ENCODE measurements around the gene PCDHA10.
"Not testable (repeated sequence)": the region's sequence is repeated elsewhere in the genome, so short reads cannot be mapped to it uniquely, and the experiment has no call there.

The PCDHA10 gene

GRCh38 chr5:140855772-140856674 lies at the start of gene PCDHA10:
Gene PCDHA10 (plus strand): TSS chr5:140855897. CDS start chr5:140856049, 152 bp downstream.
- no peak for DNase-seq

GRCh38 chr5:140806834-140807775 lies 48.6 kb upstream of the PCDHA10 start, which contains the start of gene PCDHA4:
Gene PCDHA4 (plus strand): TSS chr5:140807068.
- no peak for DNase-seq

- DNase-seq: not testable (repeated sequence)
Measured at GRCh38 chr5:140808241-140808888, 47.3 kb upstream of the PCDHA10 start.

GRCh38 chr5:140808889-140809291 lies 46.8 kb upstream of the PCDHA10 start:
- DNase-seq: no peak

GRCh38 chr5:140821375-140822280 lies 34.1 kb upstream of the PCDHA10 start, which contains the start of gene PCDHA5:
Gene PCDHA5 (plus strand): TSS chr5:140821613.
- no peak for DNase-seq

GRCh38 chr5:140822281-140822629 lies 33.4 kb upstream of the PCDHA10 start:
- no peak for DNase-seq

- DNase-seq: not testable (repeated sequence)
Measured at GRCh38 chr5:140822969-140823368, 32.7 kb upstream of the PCDHA10 start.

- no peak for DNase-seq
Measured at GRCh38 chr5:140823475-140823874, 32.2 kb upstream of the PCDHA10 start.

- no peak for DNase-seq
Measured at GRCh38 chr5:140827704-140828361, 27.9 kb upstream of the PCDHA10 start, which contains the start of gene PCDHA6. Gene PCDHA6 (plus strand): TSS chr5:140827960. CDS start chr5:140828092, 132 bp downstream.

GRCh38 chr5:140828362-140828737 lies 27.3 kb upstream of the PCDHA10 start:
- no peak for DNase-seq

- not testable (repeated sequence) for DNase-seq
Measured at GRCh38 chr5:140829511-140830501, 25.9 kb upstream of the PCDHA10 start.

GRCh38 chr5:140833993-140834392 lies 21.7 kb upstream of the PCDHA10 start, which contains the start of gene PCDHA7:
Gene PCDHA7 (plus strand): TSS chr5:140834269. CDS start chr5:140834384, 115 bp downstream.
- DNase-seq: no peak

- not testable (repeated sequence) for DNase-seq
Measured at GRCh38 chr5:140834439-140835008, 21.2 kb upstream of the PCDHA10 start.

GRCh38 chr5:140835622-140836510 lies 19.8 kb upstream of the PCDHA10 start:
- no peak for DNase-seq

- no peak for DNase-seq
Measured at GRCh38 chr5:140840978-140841962, 14.4 kb upstream of the PCDHA10 start, which contains the start of gene PCDHA8. Gene PCDHA8 (plus strand): TSS chr5:140841187. CDS start chr5:140841322, 135 bp downstream.

Data from CD4-positive, alpha-beta T cell treated with Interleukin-4 for 4 hours (primary cell).